ENCODE results near the gene PLCB4.

The PLCB4 gene

GRCh38 chr20:9523636-9524035 lies 454.7 kb downstream of the PLCB4 start:
- Histone ChIP-seq H2AFZ (ENCODE audit: low read depth, low read length, severe bottlenecking) (no peak overlapping the region), H3K9me3 (ENCODE audit: insufficient read depth, low read length) (no peaks in the 10 kb centered on the region), H3K27ac (ENCODE audit: low read depth, low read length) (no peak overlapping the region), H3F3A (ENCODE audit: insufficient read depth) (no peaks in the 10 kb centered on the region), H3K9me2 (replicated peaks; ENCODE audit: insufficient read depth, low read length) (no peaks in the 10 kb centered on the region), H3K36me3 (ENCODE audit: low read length) (no peaks in the 10 kb centered on the region), H3K4me3 (ENCODE audit: insufficient read depth, low read length, poor library complexity, severe bottlenecking) (no peak overlapping the region), H4K20me1 (ENCODE audit: low read depth, low read length) (no peaks in the 10 kb centered on the region), H3K9ac (ENCODE audit: low read length) (no peak overlapping the region), H3K79me2 (ENCODE audit: insufficient read depth, low read length) (no peaks in the 10 kb centered on the region), H3K4me2 (ENCODE audit: low read depth, low read length, poor library complexity, severe bottlenecking) (no peak overlapping the region), H3K27me3 (ENCODE audit: low read length) (no peaks in the 10 kb centered on the region)
- no peak for TF ChIP-seq CTCF (IDR thresholded peaks at IDR 0.05; ENCODE audit: insufficient read depth, low read length, poor library complexity, severe bottlenecking)
- no peak for TF ChIP-seq EZH2phosphoT487 (conservative IDR thresholded peaks at IDR 0.05; ENCODE audit: low read length)

Data from SU-DHL-6 (cell line).